Measurements from ENCODE around the gene PIK3C2A. TPM values are rescaled to one million over a fixed set of nuclear protein-coding genes. Genes with fewer than 3 reads are reported as not detected.

PIK3C2A gene
- total RNA-seq, 5 donors from 2014 or later (not counting 1 experiment from before 2014, with no cell fraction given) = 26.3 to 40.6 (median 30.0) TPM

- Mint-ChIP-seq H3K36me3 (peaks cover 8% of the 10 kb centered on the region), H3K27ac (no peak overlapping the region), H3K9me3 (no peaks in the 10 kb centered on the region), H3K27me3 (no peaks in the 10 kb centered on the region), H3K4me3 (no peak overlapping the region), H3K4me1 (peaks cover 0 to 7% (median 5%) of the 10 kb centered on the region in 3 donors)
- H3K9me3 ChIP-seq = no peaks in the 10 kb centered on the region
- H3K27me3 ChIP-seq (replicated peaks in 1 of 2; ENCODE audit: control insufficient read depth in 2 of 2, extremely low read depth in 1 of 2, insufficient read depth in 2 of 2, low read length in 1 of 2) = no peaks in the 10 kb centered on the region
- CTCF ChIA-PET = interaction anchor here in 1 of 2 donors (0.6 kb wide), 1 partner anchor 107 kb away, joined by 6 read pairs; no protein-coding TSS in a partner anchor
- POLR2A ChIA-PET = interaction anchor here in 1 of 2 donors (1.1 kb wide), 1 partner anchor 12 kb away, joined by 3 read pairs; no protein-coding TSS in a partner anchor
- DNase-seq = no peak
- no peak for ATAC-seq (replicated peaks in 1 of 4)
- no peaks in the 10 kb centered on the region for H3K4me1 ChIP-seq (ENCODE audit: control insufficient read depth in 1 of 2, extremely low read depth in 1 of 2, insufficient read depth in 2 of 2, low read length in 2 of 2)
- no CpG with 5 or more reads among the region's 3 CpGs for WGBS (ENCODE audit: insufficient coverage)
- H3K27ac ChIP-seq (ENCODE audit: low read length) = no peak overlapping the region
- no peak overlapping the region for H3K4me3 ChIP-seq (ENCODE audit: control insufficient read depth in 1 of 2, extremely low read depth in 1 of 2, low read length in 1 of 2)
- H3K36me3 ChIP-seq (ENCODE audit: control insufficient read depth in 2 of 2, extremely low read depth in 1 of 2, insufficient read depth in 1 of 2, low read length in 1 of 2) = no peaks in the 10 kb centered on the region
Measured at GRCh38 chr11:17179970-17180369, 27.8 kb downstream of the PIK3C2A start.

GRCh38 chr11:17173332-17173731 is 34.5 kb downstream of the PIK3C2A start:
- no peaks in the 10 kb centered on the region for H3K27me3 ChIP-seq (replicated peaks in 1 of 2; ENCODE audit: control insufficient read depth in 2 of 2, extremely low read depth in 1 of 2, insufficient read depth in 2 of 2, low read length in 1 of 2)
- POLR2A ChIA-PET = interaction anchor here in 1 of 2 donors (0.7 kb wide), 1 partner anchor 13 kb away, joined by 3 read pairs; no protein-coding TSS in a partner anchor
- Mint-ChIP-seq H3K4me1 (peaks cover 19 to 27% (median 23%) of the 10 kb centered on the region in 3 donors), H3K4me3 (no peak overlapping the region), H3K9me3 (no peaks in the 10 kb centered on the region), H3K27ac (no peak overlapping the region), H3K36me3 (peaks cover 24% of the 10 kb centered on the region), H3K27me3 (no peaks in the 10 kb centered on the region)
- no peaks in the 10 kb centered on the region for H3K9me3 ChIP-seq
- no peak for ATAC-seq (replicated peaks in 1 of 4)
- no peak for DNase-seq
- CTCF ChIA-PET = no interaction called here
- no peak overlapping the region for H3K4me3 ChIP-seq (ENCODE audit: control insufficient read depth in 1 of 2, extremely low read depth in 1 of 2, low read length in 1 of 2)
- peaks cover 0 to 13% of the 10 kb centered on the region in 2 donors for H3K36me3 ChIP-seq (ENCODE audit: control insufficient read depth in 2 of 2, extremely low read depth in 1 of 2, insufficient read depth in 1 of 2, low read length in 1 of 2)
- H3K4me1 ChIP-seq (ENCODE audit: control insufficient read depth in 1 of 2, extremely low read depth in 1 of 2, insufficient read depth in 2 of 2, low read length in 2 of 2) = no peaks in the 10 kb centered on the region
- no peak overlapping the region for H3K27ac ChIP-seq (ENCODE audit: low read length)
- WGBS (ENCODE audit: insufficient coverage) = 100% methylated on average over 2 of the region's 2 CpGs

GRCh38 chr11:17171916-17172315 is 35.9 kb downstream of the PIK3C2A start:
- H3K36me3 ChIP-seq (ENCODE audit: control insufficient read depth in 2 of 2, extremely low read depth in 1 of 2, insufficient read depth in 1 of 2, low read length in 1 of 2) = peaks cover 0 to 20% of the 10 kb centered on the region in 2 donors
- H3K4me3 Mint-ChIP-seq = no peak overlapping the region
- no peaks in the 10 kb centered on the region for H3K9me3 ChIP-seq
- no peak overlapping the region for H3K27ac ChIP-seq (ENCODE audit: low read length)
- H3K36me3 Mint-ChIP-seq = peaks cover 32% of the 10 kb centered on the region
- H3K27me3 ChIP-seq (replicated peaks in 1 of 2; ENCODE audit: control insufficient read depth in 2 of 2, extremely low read depth in 1 of 2, insufficient read depth in 2 of 2, low read length in 1 of 2) = no peaks in the 10 kb centered on the region
- POLR2A ChIA-PET = no interaction called here
- H3K4me1 ChIP-seq (ENCODE audit: control insufficient read depth in 1 of 2, extremely low read depth in 1 of 2, insufficient read depth in 2 of 2, low read length in 2 of 2) = no peaks in the 10 kb centered on the region
- no peak overlapping the region for H3K4me3 ChIP-seq (ENCODE audit: control insufficient read depth in 1 of 2, extremely low read depth in 1 of 2, low read length in 1 of 2)
- H3K27ac Mint-ChIP-seq = no peak overlapping the region
- no peaks in the 10 kb centered on the region for H3K27me3 Mint-ChIP-seq
- CTCF ChIA-PET = no interaction called here
- H3K9me3 Mint-ChIP-seq = no peaks in the 10 kb centered on the region
- ATAC-seq (replicated peaks in 1 of 4) (no peak), DNase-seq (no peak)
- H3K4me1 Mint-ChIP-seq = peaks cover 16 to 36% (median 25%) of the 10 kb centered on the region in 3 donors
- no CpG with 5 or more reads among the region's 1 CpG for WGBS (ENCODE audit: insufficient coverage)

- no peaks in the 10 kb centered on the region for H3K4me1 ChIP-seq (ENCODE audit: control insufficient read depth in 1 of 2, extremely low read depth in 1 of 2, insufficient read depth in 2 of 2, low read length in 2 of 2)
- Mint-ChIP-seq H3K27ac (no peak overlapping the region), H3K9me3 (no peaks in the 10 kb centered on the region), H3K4me3 (no peak overlapping the region), H3K27me3 (no peaks in the 10 kb centered on the region), H3K4me1 (peaks cover 20 to 39% (median 27%) of the 10 kb centered on the region in 3 donors), H3K36me3 (peaks cover 32% of the 10 kb centered on the region)
- no peak overlapping the region for H3K4me3 ChIP-seq (ENCODE audit: control insufficient read depth in 1 of 2, extremely low read depth in 1 of 2, low read length in 1 of 2)
- H3K36me3 ChIP-seq (ENCODE audit: control insufficient read depth in 2 of 2, extremely low read depth in 1 of 2, insufficient read depth in 1 of 2, low read length in 1 of 2) = peaks cover 0 to 20% of the 10 kb centered on the region in 2 donors
- no CpG with 5 or more reads among the region's 2 CpGs for WGBS (ENCODE audit: insufficient coverage)
- H3K27ac ChIP-seq (ENCODE audit: low read length) = no peak overlapping the region
- ATAC-seq (replicated peaks in 1 of 4) (no peak), DNase-seq (no peak)
- ChIA-PET POLR2A (interaction anchor here (0.5 to 0.6 kb wide), 2 partner anchors 17 to 30 kb away, joined by 3 read pairs; no protein-coding TSS in a partner anchor), CTCF (no interaction called here)
- no peaks in the 10 kb centered on the region for H3K9me3 ChIP-seq
- no peaks in the 10 kb centered on the region for H3K27me3 ChIP-seq (replicated peaks in 1 of 2; ENCODE audit: control insufficient read depth in 2 of 2, extremely low read depth in 1 of 2, insufficient read depth in 2 of 2, low read length in 1 of 2)
Measured at GRCh38 chr11:17171343-17171742, 36.4 kb downstream of the PIK3C2A start.

- no peaks in the 10 kb centered on the region for H3K9me3 ChIP-seq
- peaks cover 0 to 20% of the 10 kb centered on the region in 2 donors for H3K36me3 ChIP-seq (ENCODE audit: control insufficient read depth in 2 of 2, extremely low read depth in 1 of 2, insufficient read depth in 1 of 2, low read length in 1 of 2)
- Mint-ChIP-seq H3K36me3 (peaks cover 32% of the 10 kb centered on the region), H3K27ac (no peak overlapping the region), H3K4me3 (no peak overlapping the region), H3K9me3 (no peaks in the 10 kb centered on the region), H3K27me3 (no peaks in the 10 kb centered on the region), H3K4me1 (peaks cover 28 to 51% (median 34%) of the 10 kb centered on the region in 3 donors)
- no peak overlapping the region for H3K4me3 ChIP-seq (ENCODE audit: control insufficient read depth in 1 of 2, extremely low read depth in 1 of 2, low read length in 1 of 2)
- H3K27ac ChIP-seq (ENCODE audit: low read length) = no peak overlapping the region
- POLR2A ChIA-PET = interaction anchor here in 1 of 2 donors (0.6 kb wide), 1 partner anchor 134 kb away, joined by 5 read pairs; no protein-coding TSS in a partner anchor
- DNase-seq (no peak), ATAC-seq (replicated peaks in 1 of 4) (no peak)
- no peaks in the 10 kb centered on the region for H3K27me3 ChIP-seq (replicated peaks in 1 of 2; ENCODE audit: control insufficient read depth in 2 of 2, extremely low read depth in 1 of 2, insufficient read depth in 2 of 2, low read length in 1 of 2)
- 88% methylated on average over 1 of the region's 1 CpG for WGBS (ENCODE audit: insufficient coverage)
- CTCF ChIA-PET = no interaction called here
- peaks cover 0 to 4% of the 10 kb centered on the region in 2 experiments for H3K4me1 ChIP-seq (ENCODE audit: control insufficient read depth in 1 of 2, extremely low read depth in 1 of 2, insufficient read depth in 2 of 2, low read length in 2 of 2)
Measured at GRCh38 chr11:17169876-17170275, 37.9 kb downstream of the PIK3C2A start.

- DNase-seq = no peak
- peaks cover 0 to 20% of the 10 kb centered on the region in 2 donors for H3K36me3 ChIP-seq (ENCODE audit: control insufficient read depth in 2 of 2, extremely low read depth in 1 of 2, insufficient read depth in 1 of 2, low read length in 1 of 2)
- peaks cover 14 to 17% of the 10 kb centered on the region in 2 experiments for H3K4me1 ChIP-seq (ENCODE audit: control insufficient read depth in 1 of 2, extremely low read depth in 1 of 2, insufficient read depth in 2 of 2, low read length in 2 of 2)
- Mint-ChIP-seq H3K4me1 (peaks cover 57 to 77% (median 62%) of the 10 kb centered on the region in 3 donors), H3K27me3 (no peaks in the 10 kb centered on the region), H3K27ac (no peak overlapping the region), H3K4me3 (no peak overlapping the region), H3K36me3 (peaks cover 40% of the 10 kb centered on the region), H3K9me3 (no peaks in the 10 kb centered on the region)
- peak overlapping the region; percentile 10 for H3K27ac ChIP-seq (ENCODE audit: low read length)
- no peak overlapping the region for H3K4me3 ChIP-seq (ENCODE audit: control insufficient read depth in 1 of 2, extremely low read depth in 1 of 2, low read length in 1 of 2)
- no peaks in the 10 kb centered on the region for H3K27me3 ChIP-seq (replicated peaks in 1 of 2; ENCODE audit: control insufficient read depth in 2 of 2, extremely low read depth in 1 of 2, insufficient read depth in 2 of 2, low read length in 1 of 2)
- POLR2A ChIA-PET = no interaction called here
- ATAC-seq (replicated peaks in 1 of 4) = no peak
- H3K9me3 ChIP-seq = no peaks in the 10 kb centered on the region
- CTCF ChIA-PET = no interaction called here
- WGBS (ENCODE audit: insufficient coverage) = 88% methylated on average over 7 of the region's 11 CpGs
Measured at GRCh38 chr11:17165247-17165890, 42.4 kb downstream of the PIK3C2A start.

All from T-cell (primary cell).